HL-60 (cell line): ENCODE measurements around the gene TRUB2.

Experiments used
- DNase-seq, 2 experiments: peaks; one replicate each; pipeline ENCODE4 v3.0.0-alpha.2; 2010 to 2020; ENCODE audit warnings: low read depth in 1 of 2, low spot score in 1 of 2
- H3K27ac ChIP-seq: fragments of 250-450 bp; sonication (Bioruptor Pico); replicated peaks from 2 replicates; pipeline ENCODE4 v1.5.1; 2020; ENCODE audit warnings: mild to moderate bottlenecking, moderate library complexity
- H3K27me3 ChIP-seq: fragments of 250-450 bp; sonication (Bioruptor Pico); 2 replicates; pipeline ENCODE4 v1.5.1; 2021; ENCODE audit warnings: mild to moderate bottlenecking, moderate library complexity; ENCODE audit not compliant: insufficient read depth, poor library complexity, severe bottlenecking
- H3K4me3 ChIP-seq: replicated peaks from 2 replicates; pipeline ENCODE4 v1.5.1; 2011; ENCODE audit warnings: mild to moderate bottlenecking, control low read depth, low read length; ENCODE audit not compliant: insufficient read depth
- CTCF ChIP-seq: IDR thresholded peaks from one replicate; pipeline ENCODE4 v1.5.1; 2011; ENCODE audit warnings: low read length, control low read depth, inconsistent platforms; ENCODE audit not compliant: insufficient read depth
- GABPA ChIP-seq: IDR thresholded peaks from 2 replicates; pipeline ENCODE4 v1.6.1; 2012; ENCODE audit warnings: low read depth
- POLR2AphosphoS5 ChIP-seq: IDR thresholded peaks from 2 replicates; pipeline ENCODE4 v1.6.1; 2012; ENCODE audit warnings: low read depth
- REST ChIP-seq: IDR thresholded peaks from 2 replicates; pipeline ENCODE4 v1.6.1; 2012; ENCODE audit warnings: low read depth; ENCODE audit not compliant: insufficient replicate concordance
- SPI1 ChIP-seq: IDR thresholded peaks from 2 replicates; pipeline ENCODE4 v1.6.1; 2012; ENCODE audit warnings: low read depth, mild to moderate bottlenecking, borderline replicate concordance

Gene TRUB2

GRCh38 chr9:128298535-128299482 lies 23.4 kb downstream of the TRUB2 start:
- TF ChIP-seq SPI1 (no peak), CTCF (no peak), POLR2AphosphoS5 (no peak), REST (no peak), GABPA (no peak)
- Histone ChIP-seq H3K4me3 (no peak overlapping the region), H3K27me3 (no peaks in the 10 kb centered on the region), H3K27ac (no peak overlapping the region)
- DNase-seq: no peak

GRCh38 chr9:128297221-128297773 lies 24.9 kb downstream of the TRUB2 start:
- H3K4me3 ChIP-seq: no peak overlapping the region
- TF ChIP-seq SPI1 (no peak), REST (no peak), POLR2AphosphoS5 (no peak), CTCF (no peak), GABPA (no peak)
- no peak for DNase-seq
- no peaks in the 10 kb centered on the region for H3K27me3 ChIP-seq
- H3K27ac ChIP-seq: no peak overlapping the region

- H3K27me3 ChIP-seq: no peaks in the 10 kb centered on the region
- no peak for DNase-seq
- no peak overlapping the region for H3K4me3 ChIP-seq
- TF ChIP-seq CTCF (no peak), SPI1 (no peak), POLR2AphosphoS5 (no peak), REST (no peak), GABPA (no peak)
- no peak overlapping the region for H3K27ac ChIP-seq
Observed at GRCh38 chr9:128296340-128297220, 25.7 kb downstream of the TRUB2 start.
